ENCODE measurements around the gene ZNF362. TPM values are rescaled to one million over a fixed set of nuclear protein-coding genes. Genes with fewer than 3 reads are reported as not detected.

Gene ZNF362
- total and polyA plus RNA-seq, 2 of the 13 experiments (the other 11 are each of a cell fraction or from before 2014, with no cell fraction given): 8.3 to 14.2 TPM

DNA sequence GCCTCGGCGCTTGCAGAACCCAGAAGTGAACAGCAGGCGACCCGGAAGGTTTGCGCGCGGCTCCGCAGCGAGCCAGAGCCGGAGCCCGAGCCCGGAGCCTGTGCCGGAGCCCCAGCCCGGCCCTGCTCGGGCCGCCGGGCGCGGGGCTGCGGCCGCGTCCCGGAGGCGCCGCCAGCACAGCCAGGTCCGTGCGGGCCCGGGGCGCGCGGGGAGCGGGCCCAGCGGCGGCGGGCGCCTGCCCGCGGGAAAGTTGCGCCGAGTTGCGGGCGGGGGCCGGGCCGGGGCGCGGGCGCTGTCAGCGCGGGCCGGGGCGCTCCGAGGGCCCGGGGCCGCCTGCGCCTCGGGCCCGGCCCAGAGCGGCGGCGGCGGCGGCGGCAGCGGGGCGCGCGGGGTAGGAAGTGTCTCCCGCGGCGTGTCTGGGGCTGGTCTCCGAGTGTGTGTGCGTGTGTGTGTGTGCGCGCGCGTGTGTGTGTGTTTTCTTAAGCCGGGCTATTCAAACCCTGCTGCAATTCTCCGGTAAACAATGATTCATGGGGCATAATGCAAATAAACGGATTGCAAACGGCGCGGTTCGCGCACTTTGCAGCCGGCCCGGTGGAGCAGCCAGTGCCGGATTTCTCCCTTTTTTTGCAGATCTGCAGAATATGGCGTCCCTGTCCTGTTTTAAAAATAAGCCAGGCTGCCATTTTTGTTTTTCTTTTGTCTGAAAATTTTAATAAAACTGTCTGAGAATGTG lies at the start of gene ZNF362 (continued):
- TF ChIP-seq, protein P1, sequence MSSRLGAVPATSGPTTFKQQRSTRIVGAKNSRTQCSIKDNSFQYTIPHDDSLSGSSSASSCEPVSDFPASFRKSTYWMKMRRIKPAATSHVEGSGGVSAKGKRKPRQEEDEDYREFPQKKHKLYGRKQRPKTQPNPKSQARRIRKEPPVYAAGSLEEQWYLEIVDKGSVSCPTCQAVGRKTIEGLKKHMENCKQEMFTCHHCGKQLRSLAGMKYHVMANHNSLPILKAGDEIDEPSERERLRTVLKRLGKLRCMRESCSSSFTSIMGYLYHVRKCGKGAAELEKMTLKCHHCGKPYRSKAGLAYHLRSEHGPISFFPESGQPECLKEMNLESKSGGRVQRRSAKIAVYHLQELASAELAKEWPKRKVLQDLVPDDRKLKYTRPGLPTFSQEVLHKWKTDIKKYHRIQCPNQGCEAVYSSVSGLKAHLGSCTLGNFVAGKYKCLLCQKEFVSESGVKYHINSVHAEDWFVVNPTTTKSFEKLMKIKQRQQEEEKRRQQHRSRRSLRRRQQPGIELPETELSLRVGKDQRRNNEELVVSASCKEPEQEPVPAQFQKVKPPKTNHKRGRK (CRISPR knock-in tag; IDR thresholded peaks at IDR 0.05): no peak
- TF ChIP-seq AGO1 (IDR thresholded peaks at IDR 0.05; ENCODE audit: low read depth, low read length, poor library complexity, severe bottlenecking) (no peak), ZNF550 (CRISPR knock-in tag; IDR thresholded peaks at IDR 0.05; ENCODE audit: borderline replicate concordance) (no peak), ZNF605 (CRISPR knock-in tag; IDR thresholded peaks at IDR 0.05) (0 out of 2 replicates have a peak, but pooled peaks have one; percentile 32), FOSL1 (CRISPR knock-in tag; IDR thresholded peaks at IDR 0.05; ENCODE audit: borderline replicate concordance) (peak; percentile 84), ZNF670 (CRISPR knock-in tag; IDR thresholded peaks at IDR 0.05; ENCODE audit: borderline replicate concordance) (no peak), PAWR (CRISPR knock-in tag; IDR thresholded peaks at IDR 0.05; ENCODE audit: borderline replicate concordance) (no peak), MTA3 (CRISPR knock-in tag; IDR thresholded peaks at IDR 0.05) (no peak), TBX2 (CRISPR knock-in tag; IDR thresholded peaks at IDR 0.05; ENCODE audit: borderline replicate concordance) (peak; percentile 39; the same call in 1 of the 2 replicates), SKI (IDR thresholded peaks at IDR 0.05; ENCODE audit: partially characterized antibody) (peak; percentile 80), MXI1 (IDR thresholded peaks at IDR 0.05; ENCODE audit: borderline replicate concordance, low read depth, low read length) (peak; percentile 54; the same call in 1 of the 3 replicates)
- TF ChIP-seq, protein P2, sequence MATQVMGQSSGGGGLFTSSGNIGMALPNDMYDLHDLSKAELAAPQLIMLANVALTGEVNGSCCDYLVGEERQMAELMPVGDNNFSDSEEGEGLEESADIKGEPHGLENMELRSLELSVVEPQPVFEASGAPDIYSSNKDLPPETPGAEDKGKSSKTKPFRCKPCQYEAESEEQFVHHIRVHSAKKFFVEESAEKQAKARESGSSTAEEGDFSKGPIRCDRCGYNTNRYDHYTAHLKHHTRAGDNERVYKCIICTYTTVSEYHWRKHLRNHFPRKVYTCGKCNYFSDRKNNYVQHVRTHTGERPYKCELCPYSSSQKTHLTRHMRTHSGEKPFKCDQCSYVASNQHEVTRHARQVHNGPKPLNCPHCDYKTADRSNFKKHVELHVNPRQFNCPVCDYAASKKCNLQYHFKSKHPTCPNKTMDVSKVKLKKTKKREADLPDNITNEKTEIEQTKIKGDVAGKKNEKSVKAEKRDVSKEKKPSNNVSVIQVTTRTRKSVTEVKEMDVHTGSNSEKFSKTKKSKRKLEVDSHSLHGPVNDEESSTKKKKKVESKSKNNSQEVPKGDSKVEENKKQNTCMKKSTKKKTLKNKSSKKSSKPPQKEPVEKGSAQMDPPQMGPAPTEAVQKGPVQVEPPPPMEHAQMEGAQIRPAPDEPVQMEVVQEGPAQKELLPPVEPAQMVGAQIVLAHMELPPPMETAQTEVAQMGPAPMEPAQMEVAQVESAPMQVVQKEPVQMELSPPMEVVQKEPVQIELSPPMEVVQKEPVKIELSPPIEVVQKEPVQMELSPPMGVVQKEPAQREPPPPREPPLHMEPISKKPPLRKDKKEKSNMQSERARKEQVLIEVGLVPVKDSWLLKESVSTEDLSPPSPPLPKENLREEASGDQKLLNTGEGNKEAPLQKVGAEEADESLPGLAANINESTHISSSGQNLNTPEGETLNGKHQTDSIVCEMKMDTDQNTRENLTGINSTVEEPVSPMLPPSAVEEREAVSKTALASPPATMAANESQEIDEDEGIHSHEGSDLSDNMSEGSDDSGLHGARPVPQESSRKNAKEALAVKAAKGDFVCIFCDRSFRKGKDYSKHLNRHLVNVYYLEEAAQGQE (IDR thresholded peaks at IDR 0.05; ENCODE audit: borderline replicate concordance in 1 of 2, low read depth in 1 of 2, low read length in 2 of 2): peak in 1 of 2 experiments; percentile 70; a peak in 1 of 4 replicates
- TF ChIP-seq, protein P3, sequence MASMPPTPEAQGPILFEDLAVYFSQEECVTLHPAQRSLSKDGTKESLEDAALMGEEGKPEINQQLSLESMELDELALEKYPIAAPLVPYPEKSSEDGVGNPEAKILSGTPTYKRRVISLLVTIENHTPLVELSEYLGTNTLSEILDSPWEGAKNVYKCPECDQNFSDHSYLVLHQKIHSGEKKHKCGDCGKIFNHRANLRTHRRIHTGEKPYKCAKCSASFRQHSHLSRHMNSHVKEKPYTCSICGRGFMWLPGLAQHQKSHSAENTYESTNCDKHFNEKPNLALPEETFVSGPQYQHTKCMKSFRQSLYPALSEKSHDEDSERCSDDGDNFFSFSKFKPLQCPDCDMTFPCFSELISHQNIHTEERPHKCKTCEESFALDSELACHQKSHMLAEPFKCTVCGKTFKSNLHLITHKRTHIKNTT (CRISPR knock-in tag; IDR thresholded peaks at IDR 0.05): no peak
- TF ChIP-seq, protein P4, sequence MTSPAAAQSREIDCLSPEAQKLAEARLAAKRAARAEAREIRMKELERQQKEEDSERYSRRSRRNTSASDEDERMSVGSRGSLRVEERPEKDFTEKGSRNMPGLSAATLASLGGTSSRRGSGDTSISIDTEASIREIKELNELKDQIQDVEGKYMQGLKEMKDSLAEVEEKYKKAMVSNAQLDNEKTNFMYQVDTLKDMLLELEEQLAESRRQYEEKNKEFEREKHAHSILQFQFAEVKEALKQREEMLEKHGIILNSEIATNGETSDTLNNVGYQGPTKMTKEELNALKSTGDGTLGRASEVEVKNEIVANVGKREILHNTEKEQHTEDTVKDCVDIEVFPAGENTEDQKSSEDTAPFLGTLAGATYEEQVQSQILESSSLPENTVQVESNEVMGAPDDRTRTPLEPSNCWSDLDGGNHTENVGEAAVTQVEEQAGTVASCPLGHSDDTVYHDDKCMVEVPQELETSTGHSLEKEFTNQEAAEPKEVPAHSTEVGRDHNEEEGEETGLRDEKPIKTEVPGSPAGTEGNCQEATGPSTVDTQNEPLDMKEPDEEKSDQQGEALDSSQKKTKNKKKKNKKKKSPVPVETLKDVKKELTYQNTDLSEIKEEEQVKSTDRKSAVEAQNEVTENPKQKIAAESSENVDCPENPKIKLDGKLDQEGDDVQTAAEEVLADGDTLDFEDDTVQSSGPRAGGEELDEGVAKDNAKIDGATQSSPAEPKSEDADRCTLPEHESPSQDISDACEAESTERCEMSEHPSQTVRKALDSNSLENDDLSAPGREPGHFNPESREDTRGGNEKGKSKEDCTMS (CRISPR knock-in tag; conservative IDR thresholded peaks at IDR 0.05): no peak
- TF ChIP-seq, protein P5, sequence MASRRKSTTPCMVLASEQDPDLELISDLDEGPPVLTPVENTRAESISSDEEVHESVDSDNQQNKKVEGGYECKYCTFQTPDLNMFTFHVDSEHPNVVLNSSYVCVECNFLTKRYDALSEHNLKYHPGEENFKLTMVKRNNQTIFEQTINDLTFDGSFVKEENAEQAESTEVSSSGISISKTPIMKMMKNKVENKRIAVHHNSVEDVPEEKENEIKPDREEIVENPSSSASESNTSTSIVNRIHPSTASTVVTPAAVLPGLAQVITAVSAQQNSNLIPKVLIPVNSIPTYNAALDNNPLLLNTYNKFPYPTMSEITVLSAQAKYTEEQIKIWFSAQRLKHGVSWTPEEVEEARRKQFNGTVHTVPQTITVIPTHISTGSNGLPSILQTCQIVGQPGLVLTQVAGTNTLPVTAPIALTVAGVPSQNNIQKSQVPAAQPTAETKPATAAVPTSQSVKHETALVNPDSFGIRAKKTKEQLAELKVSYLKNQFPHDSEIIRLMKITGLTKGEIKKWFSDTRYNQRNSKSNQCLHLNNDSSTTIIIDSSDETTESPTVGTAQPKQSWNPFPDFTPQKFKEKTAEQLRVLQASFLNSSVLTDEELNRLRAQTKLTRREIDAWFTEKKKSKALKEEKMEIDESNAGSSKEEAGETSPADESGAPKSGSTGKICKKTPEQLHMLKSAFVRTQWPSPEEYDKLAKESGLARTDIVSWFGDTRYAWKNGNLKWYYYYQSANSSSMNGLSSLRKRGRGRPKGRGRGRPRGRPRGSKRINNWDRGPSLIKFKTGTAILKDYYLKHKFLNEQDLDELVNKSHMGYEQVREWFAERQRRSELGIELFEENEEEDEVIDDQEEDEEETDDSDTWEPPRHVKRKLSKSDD (CRISPR knock-in tag; IDR thresholded peaks at IDR 0.05; ENCODE audit: low read depth): no peak

Data from HepG2 (cell line).